NCI-H1417 (cell line): ENCODE results near the gene COL6A3.

ENCODE experiments used
- DNase-seq, 3 experiments: peaks; one replicate each; lab custom pipeline; 2025; lab: John Stamatoyannopoulos, UW

The COL6A3 gene

GRCh38 chr2:237345891-237346640 lies 67.9 kb downstream of the COL6A3 start:
- DNase-seq: no peak

GRCh38 chr2:237345411-237345810 lies 68.6 kb downstream of the COL6A3 start:
- DNase-seq: no peak

GRCh38 chr2:237344942-237345341 lies 69.0 kb downstream of the COL6A3 start:
- DNase-seq: no peak

- DNase-seq: no peak
Observed at GRCh38 chr2:237343993-237344392, 70.0 kb downstream of the COL6A3 start.

- DNase-seq: no peak
Observed at GRCh38 chr2:237341872-237342271, 72.1 kb downstream of the COL6A3 start.

GRCh38 chr2:237337586-237337985 lies 76.4 kb downstream of the COL6A3 start:
- no peak for DNase-seq

- DNase-seq: no peak
Observed at GRCh38 chr2:237336131-237336530, 77.8 kb downstream of the COL6A3 start.

GRCh38 chr2:237333748-237334147 lies 80.2 kb downstream of the COL6A3 start:
- DNase-seq: no peak

- DNase-seq: no peak
Observed at GRCh38 chr2:237330541-237330940, 83.4 kb downstream of the COL6A3 start.

GRCh38 chr2:237327175-237327950 lies 86.6 kb downstream of the COL6A3 start:
- DNase-seq: peak in 1 of 3 experiments; percentile 8

GRCh38 chr2:237326266-237327171 lies 87.4 kb downstream of the COL6A3 start:
- DNase-seq: no peak

GRCh38 chr2:237324837-237325236 lies 89.1 kb downstream of the COL6A3 start:
- DNase-seq: no peak

- no peak for DNase-seq
Observed at GRCh38 chr2:237324405-237324831, 89.5 kb downstream of the COL6A3 start.

- no peak for DNase-seq
Observed at GRCh38 chr2:237323656-237324055, 90.3 kb downstream of the COL6A3 start.

- no peak for DNase-seq
Observed at GRCh38 chr2:237322564-237322963, 91.4 kb downstream of the COL6A3 start.

GRCh38 chr2:237321746-237322145 lies 92.2 kb downstream of the COL6A3 start:
- no peak for DNase-seq

GRCh38 chr2:237320801-237321560 lies 93.0 kb downstream of the COL6A3 start:
- no peak for DNase-seq

GRCh38 chr2:237319887-237320286 lies 94.1 kb downstream of the COL6A3 start:
- no peak for DNase-seq

GRCh38 chr2:237319086-237319820 lies 94.7 kb downstream of the COL6A3 start:
- no peak for DNase-seq

GRCh38 chr2:237316339-237316738 lies 97.6 kb downstream of the COL6A3 start:
- DNase-seq: no peak

GRCh38 chr2:237315829-237316225 lies 98.1 kb downstream of the COL6A3 start:
- no peak for DNase-seq
